ENCODE data around the gene OGFRL1. TPM values are rescaled to one million over a fixed set of nuclear protein-coding genes. Genes with fewer than 3 reads are reported as not detected.

The OGFRL1 gene
- total RNA-seq, 1 experiment from 2014 or later, result 10.3 TPM

- TF ChIP-seq REST (IDR thresholded peaks at IDR 0.05; ENCODE audit: low read depth) (no peak), ZNF274 (IDR thresholded peaks at IDR 0.05; ENCODE audit: low read depth, low read length) (no peak)
Measured at GRCh38 chr6:71252410-71252809, 36.2 kb upstream of the OGFRL1 start (continued).

- H3K9me2 ChIP-seq (ENCODE audit: insufficient read depth), result no peaks in the 10 kb centered on the region
- ChIA-PET POLR2A (no interaction called here), RAD21 (ENCODE audit: low non-redundant PET in 1 of 2, low total read pairs in 2 of 2, uncharacterized antibody in 2 of 2, unreplicated experiment in 2 of 2) (no interaction called here)
Measured at GRCh38 chr6:71252960-71253359, 35.7 kb upstream of the OGFRL1 start.

GRCh38 chr6:71254323-71254722, 34.3 kb upstream of the OGFRL1 start:
- CTCF ChIA-PET, result no interaction called here
- H4K20me1 ChIP-seq (ENCODE audit: insufficient read depth), result no peaks in the 10 kb centered on the region
- no peaks in the 10 kb centered on the region for H3K4me1 ChIP-seq (ENCODE audit: control insufficient read depth in 1 of 2, insufficient read depth in 2 of 2, low read length in 2 of 2)
- no peak overlapping the region for H3K4me2 ChIP-seq (ENCODE audit: low read length)
- no peak overlapping the region for H3K4me3 ChIP-seq (replicated peaks in 1 of 2; ENCODE audit: low read depth in 1 of 2, low read length in 2 of 2)
- DNase-seq (ENCODE audit: low read depth, low spot score) (no peak), ATAC-seq (no peak)
- no peak overlapping the region for H3K9ac ChIP-seq (ENCODE audit: low read length)
- no peaks in the 10 kb centered on the region for H3K36me3 ChIP-seq (ENCODE audit: control insufficient read depth in 1 of 2, insufficient read depth in 2 of 2, low read length in 2 of 2)
- H3K27ac ChIP-seq (ENCODE audit: low read depth, low read length), result no peak overlapping the region
- RAD21 ChIA-PET (ENCODE audit: low non-redundant PET in 1 of 2, low total read pairs in 2 of 2, uncharacterized antibody in 2 of 2, unreplicated experiment in 2 of 2), result no interaction called here
- POLR2A ChIA-PET, result no interaction called here
- BruUV-seq (replicated peaks), result no TSS peak
- no peaks in the 10 kb centered on the region for H3K9me2 ChIP-seq (ENCODE audit: insufficient read depth)
- peaks cover 26% of the 10 kb centered on the region for H3K27me3 ChIP-seq (ENCODE audit: insufficient read depth, low read length)
- intact Hi-C loops (cut with micrococcal nuclease), result no loop called here
- no peak overlapping the region for H2AFZ ChIP-seq (ENCODE audit: low read depth, low read length, poor library complexity, severe bottlenecking)
- H3K9me3 ChIP-seq (ENCODE audit: control insufficient read depth in 1 of 2, insufficient read depth in 1 of 2, low read depth in 1 of 2, low read length in 2 of 2), result no peaks in the 10 kb centered on the region
- no peaks in the 10 kb centered on the region for H3K79me2 ChIP-seq (ENCODE audit: insufficient read depth, low read length)
- no peak for TF ChIP-seq JUND (IDR thresholded peaks at IDR 0.05)
- no peak for TF ChIP-seq ATF3 (IDR thresholded peaks at IDR 0.05)
- no peak for TF ChIP-seq ZBTB33 (IDR thresholded peaks at IDR 0.05; ENCODE audit: extremely low read depth, insufficient replicate concordance, low read length)
- no peak for TF ChIP-seq ZFX (IDR thresholded peaks at IDR 0.05)
- no peak for TF ChIP-seq ELF1 (IDR thresholded peaks at IDR 0.05; ENCODE audit: borderline replicate concordance, low read depth)
- no peak for TF ChIP-seq SP1 (IDR thresholded peaks at IDR 0.05; ENCODE audit: low read depth)
- TF ChIP-seq SRF (IDR thresholded peaks at IDR 0.05; ENCODE audit: low read depth), result no peak
- no peak for TF ChIP-seq SIN3A (IDR thresholded peaks at IDR 0.05; ENCODE audit: low read depth)
- no peak for TF ChIP-seq POLR2A (IDR thresholded peaks at IDR 0.05; ENCODE audit: borderline replicate concordance, extremely low read depth, insufficient read depth, insufficient read length)
- TF ChIP-seq EZH2phosphoT487 (IDR thresholded peaks at IDR 0.05; ENCODE audit: borderline replicate concordance), result no peak
- no peak for TF ChIP-seq CBX3 (IDR thresholded peaks at IDR 0.05; ENCODE audit: low read depth)
- TF ChIP-seq CEBPB (IDR thresholded peaks at IDR 0.05; ENCODE audit: low read depth), result no peak
- no peak for TF ChIP-seq TCF7L2 (IDR thresholded peaks at IDR 0.05; ENCODE audit: borderline replicate concordance, extremely low read depth, insufficient read depth, insufficient read length)

More at GRCh38 chr6:71252960-71253359, 35.7 kb upstream of the OGFRL1 start:
- no peaks in the 10 kb centered on the region for H3K79me2 ChIP-seq (ENCODE audit: insufficient read depth, low read length)
- H3K4me2 ChIP-seq (ENCODE audit: low read length), result no peak overlapping the region
- H3K36me3 ChIP-seq (ENCODE audit: control insufficient read depth in 1 of 2, insufficient read depth in 2 of 2, low read length in 2 of 2), result no peaks in the 10 kb centered on the region
- no peak overlapping the region for H3K9ac ChIP-seq (ENCODE audit: low read length)
- H3K4me3 ChIP-seq (replicated peaks in 1 of 2; ENCODE audit: low read depth in 1 of 2, low read length in 2 of 2), result no peak overlapping the region
- peaks cover 20% of the 10 kb centered on the region for H3K27me3 ChIP-seq (ENCODE audit: insufficient read depth, low read length)
- TF ChIP-seq FOSL1 (IDR thresholded peaks at IDR 0.05; ENCODE audit: low read depth), result no peak
- no peak for TF ChIP-seq YY1 (IDR thresholded peaks at IDR 0.05; ENCODE audit: extremely low read depth, insufficient replicate concordance, low read depth, low read length)
- no peak for ATAC-seq
- no peak overlapping the region for H2AFZ ChIP-seq (ENCODE audit: low read depth, low read length, poor library complexity, severe bottlenecking)
- H3K9me3 ChIP-seq (ENCODE audit: control insufficient read depth in 1 of 2, insufficient read depth in 1 of 2, low read depth in 1 of 2, low read length in 2 of 2), result no peaks in the 10 kb centered on the region
- intact Hi-C loops (cut with micrococcal nuclease), result no loop called here
- no TSS peak for BruUV-seq (replicated peaks)
- H4K20me1 ChIP-seq (ENCODE audit: insufficient read depth), result no peaks in the 10 kb centered on the region
- CTCF ChIA-PET, result no interaction called here
- no peak for DNase-seq (ENCODE audit: low read depth, low spot score)
- no peaks in the 10 kb centered on the region for H3K4me1 ChIP-seq (ENCODE audit: control insufficient read depth in 1 of 2, insufficient read depth in 2 of 2, low read length in 2 of 2)
- no peak overlapping the region for H3K27ac ChIP-seq (ENCODE audit: low read depth, low read length)

All from HCT116 (cell line).